H1 (cell line): Measurements from ENCODE around the gene INPP5A. TPM values are rescaled to one million over a fixed set of nuclear protein-coding genes. Genes with fewer than 3 reads are reported as not detected.

Experiments
- CTCF ChIA-PET: fragments of 300-600 bp; sonication (Branson Sonifier 250); formaldehyde crosslinking; loops from one replicate; lab custom pipeline; 2021; ENCODE audit not compliant: partially characterized antibody; lab: Charles Lee
- POLR2A ChIA-PET: fragments of 300-600 bp; sonication (Branson Sonifier 250); formaldehyde crosslinking; loops from one replicate; lab custom pipeline; 2021; ENCODE audit warnings: inconsistent platforms; ENCODE audit not compliant: partially characterized antibody; lab: Charles Lee
- DNase-seq, 2 experiments: peaks; one replicate each; pipeline versions ENCODE4 v3.0.0 to v3.0.0-alpha.2; 2010 to 2022; ENCODE audit warnings: low spot score in 2 of 2, low read depth in 1 of 2, mixed read lengths in 1 of 2
- FAIRE-seq: peaks from 2 replicates; lab custom pipeline; 2011; peaks lifted over from hg19 to GRCh38; lab: Jason Lieb, UNC
- H2AFZ ChIP-seq: 2 replicates; pipeline ENCODE4 v1.8.1; 2012; ENCODE audit warnings: low read length, inconsistent platforms
- H2AK5ac ChIP-seq: 2 replicates; pipeline ENCODE4 v1.6.1; 2013; ENCODE audit warnings: low read depth, low read length
- H2BK120ac ChIP-seq: replicated peaks from 2 replicates; pipeline ENCODE3; 2013; ENCODE audit warnings: low read depth, low read length, inconsistent platforms
- H2BK12ac ChIP-seq: 2 replicates; pipeline ENCODE4 v1.6.1; 2013; ENCODE audit warnings: low read depth, low read length
- H2BK15ac ChIP-seq: 2 replicates; pipeline ENCODE4 v1.6.1; 2013; ENCODE audit warnings: low read length
- H2BK20ac ChIP-seq: 2 replicates; pipeline ENCODE4 v1.6.1; 2013; ENCODE audit warnings: low read length
- H2BK5ac ChIP-seq: 2 replicates; pipeline ENCODE4 v1.6.1; 2013; ENCODE audit warnings: low read depth, low read length
- H3K14ac ChIP-seq: 2 replicates; pipeline ENCODE4 v1.6.1; 2013; ENCODE audit warnings: inconsistent platforms; ENCODE audit not compliant: insufficient read length
- H3K18ac ChIP-seq: 2 replicates; pipeline ENCODE4 v1.6.1; 2013; ENCODE audit warnings: low read length; ENCODE audit errors: extremely low read depth
- H3K23ac ChIP-seq: 2 replicates; pipeline ENCODE4 v1.6.1; 2013; ENCODE audit warnings: inconsistent platforms; ENCODE audit not compliant: insufficient read length
- H3K23me2 ChIP-seq: 2 replicates; pipeline ENCODE4 v1.6.1; 2013; ENCODE audit warnings: low read depth, low read length
- H3K27ac ChIP-seq: 2 replicates; pipeline ENCODE4 v1.6.1; 2011; ENCODE audit warnings: low read depth, low read length, inconsistent platforms
- H3K27me3 ChIP-seq, 4 experiments: replicated peaks in 1 of 4; 1 replicate in 1 of 4; 2 replicates in 3 of 4; pipeline versions ENCODE4 v1.6.1 to v1.8.1; 2011 to 2013; ENCODE audit warnings: low read length in 3 of 4, mild to moderate bottlenecking in 3 of 4, inconsistent platforms in 2 of 4, mixed read lengths in 2 of 4, moderate library complexity in 1 of 4; ENCODE audit not compliant: control insufficient read depth in 3 of 4, insufficient read depth in 3 of 4; ENCODE audit errors: extremely low read depth in 1 of 4
- H3K36me3 ChIP-seq, 4 experiments: 2 replicates each; pipeline versions ENCODE4 v1.6.1 to v1.8.1; 2011 to 2013; ENCODE audit warnings: mild to moderate bottlenecking in 4 of 4, low read length in 3 of 4, moderate library complexity in 2 of 4, control low read depth in 1 of 4, inconsistent platforms in 1 of 4; ENCODE audit not compliant: insufficient read depth in 4 of 4, control insufficient read depth in 2 of 4
- H3K4ac ChIP-seq: replicated peaks from 2 replicates; pipeline ENCODE3; 2013; ENCODE audit warnings: low read length, low read depth, mixed read lengths, inconsistent platforms; ENCODE audit not compliant: insufficient read length
- H3K4me1 ChIP-seq, 4 experiments: replicated peaks in 1 of 4; 1 replicate in 1 of 4; 2 replicates in 3 of 4; pipeline versions ENCODE4 v1.6.1 to v1.8.1; 2011 to 2013; ENCODE audit warnings: low read length in 3 of 4, inconsistent platforms in 2 of 4, mixed read lengths in 1 of 4; ENCODE audit not compliant: insufficient read depth in 4 of 4, control insufficient read depth in 3 of 4
- H3K4me2 ChIP-seq, 2 experiments: 2 replicates each; pipeline versions ENCODE4 v1.6.1 to v1.8.1; 2011 to 2013; ENCODE audit warnings: low read depth in 2 of 2, low read length in 2 of 2, control low read depth in 1 of 2, inconsistent platforms in 1 of 2, mild to moderate bottlenecking in 1 of 2; ENCODE audit not compliant: insufficient read depth in 1 of 2
- H3K4me3 ChIP-seq, 4 experiments: fragments of 200-600, 300-600 bp in 1 of 4; sonication (generic), shearing (Covaris generic), sonication (Bioruptor Twin) in 1 of 4; 2 replicates each; pipeline versions ENCODE4 v1.5.1 to v1.8.1; 2011 to 2016; ENCODE audit warnings: low read length in 4 of 4, low read depth in 3 of 4, control low read depth in 2 of 4, inconsistent platforms in 2 of 4, mild to moderate bottlenecking in 2 of 4, mixed read lengths in 1 of 4, moderate library complexity in 1 of 4; ENCODE audit not compliant: insufficient read depth in 2 of 4; ENCODE audit errors: extremely low read depth in 1 of 4
- H3K56ac ChIP-seq: replicated peaks from 2 replicates; pipeline ENCODE3; 2013; ENCODE audit warnings: low read depth, mild to moderate bottlenecking, mixed read lengths, low read length, inconsistent platforms; ENCODE audit not compliant: insufficient read length
- H3K79me1 ChIP-seq: 2 replicates; pipeline ENCODE4 v1.6.1; 2013; ENCODE audit warnings: low read depth, low read length, control low read depth
- H3K79me2 ChIP-seq, 2 experiments: 2 replicates each; pipeline versions ENCODE4 v1.6.1 to v1.8.1; 2012 to 2013; ENCODE audit warnings: low read length in 2 of 2, mild to moderate bottlenecking in 2 of 2, inconsistent platforms in 1 of 2; ENCODE audit not compliant: insufficient read depth in 2 of 2, control insufficient read depth in 1 of 2
- H3K9ac ChIP-seq, 4 experiments: replicated peaks in 1 of 4; 1 replicate in 1 of 4; 2 replicates in 3 of 4; pipeline versions ENCODE4 v1.6.1 to v1.8.1; 2011 to 2013; ENCODE audit warnings: low read depth in 3 of 4, low read length in 3 of 4, control low read depth in 2 of 4, mild to moderate bottlenecking in 2 of 4, moderate library complexity in 2 of 4, inconsistent platforms in 1 of 4; ENCODE audit errors: extremely low read depth in 1 of 4
- H3K9me3 ChIP-seq, 2 experiments: 2 replicates each; pipeline versions ENCODE4 v1.6.1 to v1.8.1; 2012 to 2013; ENCODE audit warnings: mild to moderate bottlenecking in 2 of 2, moderate library complexity in 2 of 2, control low read depth in 1 of 2, inconsistent platforms in 1 of 2, low read depth in 1 of 2, low read length in 1 of 2, mixed read lengths in 1 of 2; ENCODE audit not compliant: insufficient read depth in 2 of 2
- H4K20me1 ChIP-seq, 2 experiments: replicated peaks in 1 of 2; 2 replicates each; pipeline versions ENCODE3 to v1.8.1; 2011 to 2013; ENCODE audit warnings: inconsistent platforms in 2 of 2, low read length in 2 of 2, mild to moderate bottlenecking in 1 of 2; ENCODE audit not compliant: insufficient read depth in 2 of 2, control insufficient read depth in 1 of 2
- H4K5ac ChIP-seq: 2 replicates; pipeline ENCODE4 v1.6.1; 2013; ENCODE audit warnings: low read length, low read depth, mixed read lengths, inconsistent platforms; ENCODE audit not compliant: insufficient read length
- H4K8ac ChIP-seq: 2 replicates; pipeline ENCODE4 v1.8.0; 2013; ENCODE audit warnings: mild to moderate bottlenecking, moderate library complexity, low read length, inconsistent platforms; ENCODE audit not compliant: insufficient read depth; ENCODE audit errors: extremely low read depth
- H4K91ac ChIP-seq: replicated peaks from 2 replicates; pipeline ENCODE3; 2013; ENCODE audit warnings: low read length, mixed read lengths, inconsistent platforms; ENCODE audit not compliant: insufficient read length
- CEBPB ChIP-seq: IDR thresholded peaks from 2 replicates; pipeline ENCODE4 v1.6.1; 2012; ENCODE audit warnings: low read depth, low read length
- CREB1 ChIP-seq: IDR thresholded peaks from 2 replicates; pipeline ENCODE4 v1.6.1; 2012; ENCODE audit warnings: inconsistent platforms
- EGR1 ChIP-seq: IDR thresholded peaks from 2 replicates; pipeline ENCODE4 v1.6.1; 2011; ENCODE audit warnings: low read depth, low read length, borderline replicate concordance
- FOSL1 ChIP-seq: IDR thresholded peaks from 2 replicates; pipeline ENCODE4 v1.6.1; 2011; ENCODE audit warnings: mild to moderate bottlenecking, low read depth, low read length, moderate library complexity; ENCODE audit not compliant: insufficient read depth
- RNF2 ChIP-seq: fragments of 200-900, 300-1000 bp; sonication (generic); IDR thresholded peaks from 2 replicates; pipeline ENCODE4 v1.7.1; 2016; ENCODE audit warnings: borderline replicate concordance, low read depth, mild to moderate bottlenecking, antibody characterized with exemption, low read length; ENCODE audit not compliant: poor library complexity, severe bottlenecking; ENCODE audit errors: missing control alignments
- TBP ChIP-seq: IDR thresholded peaks from 2 replicates; pipeline ENCODE4 v1.6.1; 2011; ENCODE audit warnings: low read depth, low read length, improper control_type of control experiment
- WGBS, 2 experiments: shearing (Covaris generic) in 1 of 2; methylation state at CpG; one replicate each; pipeline versions ENCODE4 v1.1.6 to v1.1.7; 2013 to 2015; ENCODE audit warnings: low lambda C conversion rate in 2 of 2, mixed read lengths in 2 of 2, inconsistent platforms in 1 of 2, low coverage in 1 of 2, missing lambda C conversion rate in 1 of 2; ENCODE audit not compliant: insufficient replicate concordance in 2 of 2, insufficient coverage in 1 of 2, insufficient read length in 1 of 2; ENCODE audit errors: extremely low coverage in 1 of 2, missing lambda C conversion rate in 1 of 2; 5-methylcytosine and 5-hydroxymethylcytosine counted together
- polyA plus RNA-seq, 7 experiments: library from polyadenylated mRNA; depleted of rRNA in 3 of 7; stranded (reverse) in 5 of 7; unstranded in 2 of 7; fragments of >200 nt in 5 of 7; fragments of 200-250 nt in 2 of 7; gene quantifications; 1 replicate in 5 of 7; 2 replicates in 1 of 7; 4 replicates in 1 of 7; pipeline versions ENCODE4 v1.2.1 to v1.2.3, GENCODE V29; 2011 to 2013; ENCODE audit warnings: missing spikeins in 2 of 7, mixed read lengths in 2 of 7
- total RNA-seq: library from RNA; stranded (reverse); fragmentation: NEBNext Ultra II Directional; extraction: Animal tissue kit (Norgen Biotek cat#: 25700); gene quantifications from 2 replicates; pipeline ENCODE4 v1.2.1, GENCODE V29; 2021
- TF ChIP-seq, protein P1 (sequence below): IDR thresholded peaks from 2 replicates; pipeline ENCODE4 v1.6.1; 2011; ENCODE audit warnings: low read depth, mild to moderate bottlenecking, low read length; ENCODE audit not compliant: insufficient read depth

Gene INPP5A
- total and polyA plus RNA-seq, 2 of the 8 experiments (the other 6 are each of a cell fraction or from before 2014, with no cell fraction given) = 19.7 to 27.5 TPM

DNA sequence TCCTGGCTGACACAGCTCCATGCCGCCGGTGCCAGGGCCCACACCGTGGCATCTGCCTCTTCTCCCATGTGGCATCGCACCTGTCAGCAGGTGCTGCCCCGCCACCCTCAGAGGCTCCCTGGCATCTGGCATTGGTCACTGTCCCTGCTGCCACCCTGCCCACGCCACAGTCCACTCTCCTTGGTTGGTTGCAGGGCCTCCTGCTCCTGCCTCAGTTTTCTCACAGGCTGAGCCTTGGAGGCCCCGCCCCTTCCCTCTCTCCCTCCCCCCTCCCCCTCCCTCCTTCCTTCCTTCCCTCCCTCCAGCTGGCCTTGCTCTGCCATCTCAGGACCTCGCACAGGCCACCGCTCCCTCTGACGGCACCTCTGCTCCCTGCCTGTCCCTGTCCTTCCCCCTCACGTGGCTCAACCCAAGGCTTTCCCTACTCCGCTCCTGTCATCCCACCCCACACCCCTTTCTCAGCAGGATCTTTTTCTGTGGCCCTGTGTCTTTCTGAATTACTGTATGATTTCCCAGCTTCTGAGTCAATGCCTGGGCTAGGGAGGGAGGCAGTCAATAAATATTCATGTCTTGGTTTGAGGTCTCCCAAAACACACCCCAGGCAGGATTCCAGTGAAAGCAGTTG is 87.4 kb downstream of the INPP5A start:
- peaks cover 0 to 5% (median 3%) of the 10 kb centered on the region in 4 experiments; a peak in 5 of 7 replicates for H3K4me1 ChIP-seq
- no peak overlapping the region for H3K9ac ChIP-seq
- no peak overlapping the region for H2BK120ac ChIP-seq
- H3K27ac ChIP-seq = no peak overlapping the region
- H4K91ac ChIP-seq = no peak overlapping the region
- no peak overlapping the region for H4K5ac ChIP-seq
- ChIA-PET CTCF (interaction anchor here (0.6 to 1.5 kb wide), 6 partner anchors 14 to 166 kb away, joined by 3 to 8 read pairs (median 4); no protein-coding TSS in a partner anchor), POLR2A (no interaction called here)
- no peak overlapping the region for H2AK5ac ChIP-seq
- no peak overlapping the region for H2BK5ac ChIP-seq
- H3K56ac ChIP-seq = no peak overlapping the region
- peaks cover 0 to 2% (median 0%) of the 10 kb centered on the region in 4 experiments; a peak in 1 of 7 replicates for H3K27me3 ChIP-seq
- no peak overlapping the region for H4K8ac ChIP-seq
- H2BK12ac ChIP-seq = no peak overlapping the region
- H4K20me1 ChIP-seq = peaks cover 2 to 7% of the 10 kb centered on the region in 2 experiments
- no peak overlapping the region for H2BK15ac ChIP-seq
- no peak overlapping the region for H3K4me3 ChIP-seq
- no peaks in the 10 kb centered on the region for H3K79me1 ChIP-seq
- FAIRE-seq = no peak
- WGBS, 2 experiments = 58% methylated on average over 5 of the region's 12 CpGs; no CpG with 5 or more reads in 1 of the 2 experiments
- no peak for TF ChIP-seq TBP
- no peak for TF ChIP-seq CREB1
- no peak for TF ChIP-seq RNF2
- TF ChIP-seq, protein P1, sequence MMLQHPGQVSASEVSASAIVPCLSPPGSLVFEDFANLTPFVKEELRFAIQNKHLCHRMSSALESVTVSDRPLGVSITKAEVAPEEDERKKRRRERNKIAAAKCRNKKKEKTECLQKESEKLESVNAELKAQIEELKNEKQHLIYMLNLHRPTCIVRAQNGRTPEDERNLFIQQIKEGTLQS = no peak
- no peak for TF ChIP-seq CEBPB
- TF ChIP-seq FOSL1 = no peak
- TF ChIP-seq EGR1 = no peak
- H3K4ac ChIP-seq = no peak overlapping the region
- no peaks in the 10 kb centered on the region for H3K23me2 ChIP-seq
- H3K36me3 ChIP-seq = no peaks in the 10 kb centered on the region
- no peak overlapping the region; the same call in none of the 2 replicates for H3K18ac ChIP-seq
- DNase-seq = no peak
- H3K79me2 ChIP-seq = no peaks in the 10 kb centered on the region
- H3K9me3 ChIP-seq = peaks cover 1 to 7% of the 10 kb centered on the region in 2 experiments
- no peak overlapping the region for H3K23ac ChIP-seq
- H3K14ac ChIP-seq = no peak overlapping the region
- H3K4me2 ChIP-seq = peak overlapping the region in 1 of 2 experiments; percentile 34; a peak in 1 of 4 replicates
- H2AFZ ChIP-seq = no peak overlapping the region
- H2BK20ac ChIP-seq = no peak overlapping the region
